Right lobe of liver (tissue), 6 donors: ENCODE data around the gene LRTM2. TPM values are rescaled to one million over a fixed set of nuclear protein-coding genes. Genes with fewer than 3 reads are reported as not detected.
A peak's percentile ranks its signal among the peaks of the same experiment; 100 is the strongest.

Experiments used
- ATAC-seq, 4 donors: fragments of 200-7000 bp; cut with Tn5 transposase; one replicate each; pipeline ENCODE4 v1.9.1; 2020; ENCODE audit warnings: mild to moderate bottlenecking in 4 of 4, moderate library complexity in 4 of 4
- DNase-seq, 3 donors: peaks; one replicate each; pipeline ENCODE4 v3.0.0-alpha.2; 2020
- H3K27ac ChIP-seq, 3 donors: fragments of 200-600 bp; one replicate each; pipeline ENCODE4 v1.8.0; 2022
- H3K27me3 ChIP-seq, 2 donors: fragments of 200-600 bp; one replicate each; pipeline ENCODE4 v1.8.0; 2022
- H3K36me3 ChIP-seq, 4 donors: fragments of 200-600 bp; sonication (generic) in 1 of 4; one replicate each; pipeline versions ENCODE4 v1.5.1 to v1.8.0; 2017 to 2022; ENCODE audit warnings: control low read depth in 1 of 4
- H3K4me1 ChIP-seq, 4 donors: fragments of 200-600 bp; sonication (generic) in 1 of 4; one replicate each; pipeline versions ENCODE4 v1.5.1 to v1.8.0; 2017 to 2022; ENCODE audit warnings: control low read depth in 1 of 4
- H3K4me3 ChIP-seq, 3 donors: fragments of 200-600 bp; one replicate each; pipeline ENCODE4 v1.8.0; 2022
- H3K9me3 ChIP-seq, 4 donors: fragments of 200-600 bp; sonication (generic) in 1 of 4; one replicate each; pipeline versions ENCODE4 v1.5.1 to v1.8.0; 2017 to 2022; ENCODE audit warnings: control low read depth in 1 of 4
- CTCF ChIP-seq, 4 donors: fragments of 200-600 bp in 3 of 4; fragments of 450-650 bp in 1 of 4; IDR thresholded peaks; one replicate each; pipeline versions ENCODE4 v1.5.1 to v1.8.0; 2016 to 2022; ENCODE audit warnings: antibody characterized with exemption in 4 of 4, mild to moderate bottlenecking in 2 of 4
- POLR2A ChIP-seq: fragments of 450-650 bp; IDR thresholded peaks from one replicate; pipeline ENCODE4 v1.6.1; 2017; ENCODE audit warnings: antibody characterized with exemption, mild to moderate bottlenecking
- WGBS: methylation state at CpG from one replicate; pipeline ENCODE4 v1.1.6; 2018; ENCODE audit warnings: low coverage, low lambda C conversion rate; ENCODE audit not compliant: insufficient coverage; ENCODE audit errors: missing lambda C conversion rate; 5-methylcytosine and 5-hydroxymethylcytosine counted together
- intact Hi-C, 2 donors: fragments of 100-400 bp; cut with DNase I; formaldehyde crosslinking; loops; one replicate each; pipeline versions ENCODE4 v1.11.2 to v1.14.1; 2022
- total RNA-seq, 6 experiments: library from RNA; depleted of rRNA in 2 of 6; stranded (reverse); fragments of >200 nt in 2 of 6; fragmentation: NEBNext Ultra II Directional in 3 of 6; extraction: Animal tissue kit (Norgen Biotek cat#: 25700) in 3 of 6; gene quantifications; one replicate each; pipeline versions ENCODE4 v1.1.0 to v1.2.4, GENCODE V29; 2016 to 2023
- donor health status: DM: no; HTN: yes; CAD: no.
- donor health status: DM: no; HTN: no; CAD: no.
- donor health status: DM: no; HTN: no; CAD: no.
- donor health status: DM: no; HTN: yes; CAD: no.
- donor health status: DM: no; HTN: yes; CAD: no.

The LRTM2 gene
- total RNA-seq, 6 experiments from 2014 or later: not detected

DNA sequence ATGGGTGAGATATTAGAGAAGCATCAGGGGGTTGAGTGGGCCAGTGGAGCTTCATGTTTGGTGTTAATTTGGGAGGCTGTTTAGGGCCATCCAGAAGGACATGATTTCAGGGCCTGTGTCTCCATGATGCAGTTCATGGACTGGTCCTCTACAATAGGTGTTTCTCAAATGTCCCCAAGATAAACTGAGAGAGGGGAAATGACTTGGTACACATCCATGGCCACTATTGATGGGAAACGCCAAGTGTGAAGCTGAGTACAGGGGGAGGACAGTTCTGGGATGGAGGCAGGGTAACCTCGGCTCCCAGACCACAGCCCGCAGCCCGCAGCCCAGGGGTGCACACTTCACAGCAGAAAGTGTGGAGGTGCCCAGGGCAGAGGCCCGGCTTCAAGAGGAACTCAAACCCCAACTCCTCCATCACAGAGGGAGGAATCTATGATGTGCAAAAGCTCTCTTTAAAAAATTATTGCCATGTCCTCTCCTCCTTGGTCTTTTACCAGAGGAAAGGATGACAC lies 64.8 kb downstream of the LRTM2 start:
- no peak overlapping the region for H3K4me3 ChIP-seq
- H3K36me3 ChIP-seq: no peaks in the 10 kb centered on the region
- DNase-seq (peak in 1 of 3 donors; percentile 24), ATAC-seq (no peak)
- no peaks in the 10 kb centered on the region for H3K27me3 ChIP-seq
- H3K4me1 ChIP-seq: no peaks in the 10 kb centered on the region
- intact Hi-C loops: no loop called here
- 82% methylated on average over 1 of the region's 5 CpGs for WGBS
- no peak overlapping the region for H3K27ac ChIP-seq
- no peaks in the 10 kb centered on the region for H3K9me3 ChIP-seq
- TF ChIP-seq CTCF (IDR thresholded peaks at IDR 0.05): no peak
- TF ChIP-seq POLR2A: no peak

DNA sequence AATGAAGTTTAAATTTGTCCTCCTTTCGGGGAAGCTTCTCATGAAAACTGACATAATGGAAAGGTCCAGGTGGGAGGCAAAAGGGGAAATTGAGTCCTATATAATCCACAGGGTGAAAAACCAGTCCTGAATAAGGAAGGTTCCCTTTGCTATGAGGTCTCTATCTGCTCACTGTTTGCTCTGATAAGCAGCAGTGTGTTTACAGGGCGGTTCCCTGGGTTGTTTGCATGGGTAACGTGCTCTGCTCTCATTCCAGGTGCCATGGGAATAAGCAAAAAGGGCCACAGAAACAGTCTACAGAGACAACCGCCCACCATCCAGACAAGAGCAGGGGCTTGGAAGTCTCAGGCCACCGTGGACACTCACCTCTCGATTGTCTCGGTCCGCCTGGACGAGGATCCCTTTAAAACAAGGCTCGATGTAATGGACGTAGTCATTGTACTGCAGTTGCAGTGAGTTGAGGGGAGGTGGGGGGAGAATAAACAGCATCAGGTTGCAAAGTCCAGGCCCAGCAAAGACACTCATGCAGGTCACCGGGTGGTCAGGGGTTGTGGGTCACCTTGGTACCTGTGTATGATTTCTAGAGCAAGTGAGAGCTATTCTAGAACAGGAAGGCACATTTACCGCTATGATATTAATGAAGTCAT lies 65.4 kb downstream of the LRTM2 start:
- intact Hi-C loops: no loop called here
- no peak for TF ChIP-seq CTCF (IDR thresholded peaks at IDR 0.05)
- TF ChIP-seq POLR2A: no peak
- Histone ChIP-seq H3K27me3 (no peaks in the 10 kb centered on the region), H3K4me1 (no peaks in the 10 kb centered on the region), H3K36me3 (no peaks in the 10 kb centered on the region), H3K9me3 (no peaks in the 10 kb centered on the region), H3K27ac (no peak overlapping the region), H3K4me3 (no peak overlapping the region)
- 60% methylated on average over 8 of the region's 13 CpGs for WGBS
- DNase-seq: no peak
- peak in 3 of 4 donors; percentile 30 to 71 (median 36) for ATAC-seq

Other genes starting within 250 kb of the LRTM2 start
- gene FBXL14, start 226.0 kb upstream of the LRTM2 start, total RNA-seq: 1 to 10 TPM; 4.7 to 6.8 (median 5.4) TPM
- gene WNT5B, start 191.3 kb upstream of the LRTM2 start, total RNA-seq: 1 to 10 TPM in 4 of 6 experiments, under 1 TPM in 2; 0.43 to 8.1 (median 1.5) TPM
- gene ADIPOR2, start 129.5 kb upstream of the LRTM2 start, total RNA-seq: 100 to 1,000 TPM in 1 of 6 experiments, 10 to 100 TPM in 5; 46.5 to 108 (median 59.8) TPM
- 1 to 10 TPM in 3 of 6 experiments, under 1 TPM in 3; 0.87 to 1.9 (median 0.96) TPM for gene CACNA2D4, start 98.1 kb downstream of the LRTM2 start, total RNA-seq
- gene DCP1B, start 183.9 kb downstream of the LRTM2 start, total RNA-seq: 1 to 10 TPM; 4.1 to 7.6 (median 6.0) TPM
- 1 to 10 TPM in 1 of 6 experiments, under 1 TPM in 5; 0.18 to 1.0 (median 0.57) TPM for gene CACNA1C, start 232.4 kb downstream of the LRTM2 start, total RNA-seq